Right lung (tissue), 5 donors: Measurements from ENCODE around the gene LRP2BP. TPM values are rescaled to one million over a fixed set of nuclear protein-coding genes. Genes with fewer than 3 reads are reported as not detected.
"Not testable (repeated sequence)": the region's sequence is repeated elsewhere in the genome, so short reads cannot be mapped to it uniquely, and the experiment has no call there.

Source experiments
- DNase-seq, 2 donors: peaks; one replicate each; pipeline ENCODE4 v3.0.0-alpha.2; 2013
- polyA plus RNA-seq, 5 donors: library from polyadenylated mRNA; unstranded; fragments of 120-200 nt; gene quantifications; one replicate each; pipeline versions ENCODE4 v1.2.1 to v1.2.3, GENCODE V29; 2013; ENCODE audit warnings: inconsistent platforms in 1 of 5, low replicate concordance in 1 of 5; ENCODE audit not compliant: insufficient read length in 5 of 5, insufficient read depth in 1 of 5

LRP2BP gene
- polyA plus RNA-seq, 5 donors: 4.5 to 5.8 (median 5.1) TPM

- DNase-seq: not testable (repeated sequence)
These were observed 65.7 kb downstream of the LRP2BP start for GRCh38 chr4:185329879-185330510.

DNA sequence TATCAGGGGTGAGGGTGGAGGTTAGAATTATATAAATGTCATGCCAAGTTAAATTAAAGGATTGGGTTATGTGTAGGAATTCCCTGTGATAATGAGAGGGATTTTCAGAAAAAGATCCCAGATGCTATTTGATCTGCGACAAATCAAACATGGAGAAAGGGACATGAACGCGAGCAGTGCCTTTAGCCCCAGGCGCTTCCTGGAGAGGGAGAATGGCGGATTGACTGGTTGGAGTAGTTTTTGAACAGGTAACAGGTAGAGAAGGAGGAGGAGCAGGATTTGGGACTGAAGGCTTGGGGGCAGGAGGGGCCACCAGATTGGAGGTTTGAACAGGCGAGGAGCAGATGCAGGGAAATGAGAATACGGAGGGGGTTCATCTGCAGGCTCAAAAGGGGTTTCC lies 67.1 kb downstream of the LRP2BP start:
- DNase-seq: no peak

DNA sequence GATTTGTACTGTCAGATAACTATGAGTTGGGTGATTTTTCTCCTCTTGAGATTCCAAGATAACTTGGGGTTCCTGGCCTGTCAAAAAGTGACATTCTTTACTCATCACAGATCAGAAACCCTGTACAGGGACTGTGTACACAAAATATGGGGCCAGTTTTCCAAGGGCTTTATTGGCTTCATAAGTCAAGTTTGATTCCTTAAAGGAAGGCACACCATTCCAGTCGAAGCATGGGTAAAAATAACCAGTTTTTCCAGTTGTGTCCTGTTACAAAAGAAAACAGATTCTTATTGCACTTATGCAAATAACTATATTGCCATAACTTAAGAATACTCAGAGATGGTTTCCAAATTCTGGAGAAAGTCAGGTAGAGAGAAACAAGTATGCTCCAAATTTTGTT lies 70.0 kb downstream of the LRP2BP start:
- DNase-seq: not testable (repeated sequence)

GRCh38 chr4:185324361-185324760 lies 71.4 kb downstream of the LRP2BP start:
- not testable (repeated sequence) for DNase-seq

DNA sequence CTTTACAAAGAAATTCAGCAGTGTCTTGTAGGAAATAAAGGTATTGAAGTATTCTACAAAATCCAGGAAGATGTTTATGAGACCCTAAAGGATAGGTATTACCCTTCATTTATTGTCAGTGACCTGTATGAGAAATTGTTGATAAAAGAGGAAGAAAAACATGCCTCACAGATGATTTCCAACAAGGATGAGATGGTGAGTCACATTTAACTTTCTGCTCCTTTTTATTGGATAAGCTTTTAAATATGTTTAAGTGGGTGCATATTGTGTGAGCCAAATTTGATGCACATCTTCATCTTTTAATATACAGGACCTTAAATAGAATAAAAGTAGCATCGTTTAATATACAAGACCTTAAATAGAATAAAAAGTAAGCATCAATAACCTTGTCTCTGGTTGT lies 72.1 kb downstream of the LRP2BP start:
- no peak for DNase-seq

GRCh38 chr4:185322803-185323202 lies 72.9 kb downstream of the LRP2BP start:
- DNase-seq: no peak

GRCh38 chr4:185318679-185319078 lies 77.0 kb downstream of the LRP2BP start:
- DNase-seq: no peak

DNA sequence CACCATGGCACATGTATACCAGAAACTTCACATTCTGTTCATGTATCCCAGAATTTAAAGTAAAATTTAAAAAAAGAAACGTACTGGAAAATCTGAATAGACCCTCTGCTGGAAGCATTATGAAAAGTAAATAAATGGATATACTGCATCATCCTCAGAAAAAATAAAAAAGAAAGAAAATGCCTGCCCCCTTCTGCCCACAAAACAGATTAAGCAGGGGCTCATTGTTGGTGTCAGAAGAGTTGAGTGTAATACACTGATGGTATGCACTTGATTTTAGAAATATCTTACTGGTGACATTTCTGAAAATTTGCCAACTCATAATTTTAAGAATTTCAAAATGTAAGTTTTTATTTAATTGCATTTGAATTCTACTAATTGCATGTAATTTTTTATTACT lies 77.8 kb downstream of the LRP2BP start:
- DNase-seq: no peak

- DNase-seq: not testable (repeated sequence)
These were observed 78.3 kb downstream of the LRP2BP start for GRCh38 chr4:185317462-185317861.

Other genes starting within 250 kb of the LRP2BP start
- gene CFAP97, start 191.9 kb downstream of the LRP2BP start, polyA plus RNA-seq: 10 to 100 TPM; 29.0 to 49.1 (median 42.8) TPM
- gene SNX25, start 186.3 kb downstream of the LRP2BP start, polyA plus RNA-seq: 10 to 100 TPM; 13.8 to 19.2 (median 18.3) TPM
- 10 to 100 TPM in 4 of 5 donors, 1 to 10 TPM in 1; 9.0 to 25.5 (median 16.0) TPM for gene ANKRD37, start 917 bp upstream of the LRP2BP start, polyA plus RNA-seq
- 10 to 100 TPM; 63.7 to 90.1 (median 71.2) TPM for gene UFSP2, start 30.0 kb upstream of the LRP2BP start, polyA plus RNA-seq
- 1 to 10 TPM; 1.9 to 3.6 (median 2.4) TPM for gene CCDC110, start 75.8 kb upstream of the LRP2BP start, polyA plus RNA-seq
- 10 to 100 TPM; 15.1 to 33.2 (median 18.8) TPM for gene PDLIM3, start 139.6 kb upstream of the LRP2BP start, polyA plus RNA-seq